Endothelial cell of umbilical vein (primary cell): ENCODE results near the gene WDR26.

Experiments used
- GATA2 ChIP-seq: IDR thresholded peaks from 2 replicates; pipeline ENCODE4 v1.7.0; 2011; ENCODE audit warnings: low read depth, mild to moderate bottlenecking, moderate library complexity, mixed read lengths, low read length; ENCODE audit not compliant: insufficient read length, insufficient read depth
- POLR2A ChIP-seq: IDR thresholded peaks from 2 replicates; pipeline ENCODE4 v1.6.1; 2012; ENCODE audit warnings: low read depth, mild to moderate bottlenecking, control low read depth, low read length
- POLR2AphosphoS5 ChIP-seq: IDR thresholded peaks from 2 replicates; pipeline ENCODE4 v1.6.1; 2012; ENCODE audit warnings: low read depth, mild to moderate bottlenecking, control low read depth, low read length, moderate library complexity; ENCODE audit not compliant: insufficient read depth
- TF ChIP-seq, protein P1 (sequence below), 2 donors: IDR thresholded peaks; 1 replicate in 1 of 2; 2 replicates in 1 of 2; pipeline ENCODE4 v1.5.1; 2011; ENCODE audit warnings: low read length in 2 of 2, mild to moderate bottlenecking in 2 of 2, moderate library complexity in 2 of 2, control low read depth in 1 of 2, inconsistent platforms in 1 of 2, low read depth in 1 of 2; ENCODE audit not compliant: insufficient read depth in 1 of 2; ENCODE audit errors: extremely low read depth in 1 of 2

DNA sequence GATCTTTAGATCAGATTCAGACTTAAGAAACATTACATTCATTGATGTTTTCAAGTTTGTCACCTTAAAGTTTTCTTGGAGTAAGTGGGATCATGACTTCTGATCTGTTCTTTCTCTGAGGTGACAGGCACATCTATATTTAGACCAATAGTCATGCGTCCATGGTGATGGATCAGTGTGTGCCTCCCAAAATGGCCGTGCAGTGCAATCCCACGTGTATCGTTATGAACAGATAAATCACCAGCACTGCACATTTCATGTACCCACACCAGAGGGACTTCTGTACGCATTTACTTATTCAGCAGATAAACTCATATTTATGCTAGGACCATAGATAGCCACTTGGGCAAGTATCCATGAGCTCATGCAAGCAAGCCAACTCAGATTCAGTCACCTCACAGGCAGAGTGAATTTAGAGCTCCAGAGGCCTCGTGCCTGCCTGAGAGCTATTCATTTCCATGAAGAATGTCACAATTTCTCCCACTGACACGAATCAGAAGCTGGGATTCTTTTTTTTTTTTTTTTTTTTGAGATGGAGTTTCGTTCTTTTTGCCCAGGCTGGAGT is 13.9 kb upstream of the WDR26 start:
- TF ChIP-seq POLR2A (no peak), GATA2 (no peak), POLR2AphosphoS5 (no peak)
- TF ChIP-seq, protein P1, sequence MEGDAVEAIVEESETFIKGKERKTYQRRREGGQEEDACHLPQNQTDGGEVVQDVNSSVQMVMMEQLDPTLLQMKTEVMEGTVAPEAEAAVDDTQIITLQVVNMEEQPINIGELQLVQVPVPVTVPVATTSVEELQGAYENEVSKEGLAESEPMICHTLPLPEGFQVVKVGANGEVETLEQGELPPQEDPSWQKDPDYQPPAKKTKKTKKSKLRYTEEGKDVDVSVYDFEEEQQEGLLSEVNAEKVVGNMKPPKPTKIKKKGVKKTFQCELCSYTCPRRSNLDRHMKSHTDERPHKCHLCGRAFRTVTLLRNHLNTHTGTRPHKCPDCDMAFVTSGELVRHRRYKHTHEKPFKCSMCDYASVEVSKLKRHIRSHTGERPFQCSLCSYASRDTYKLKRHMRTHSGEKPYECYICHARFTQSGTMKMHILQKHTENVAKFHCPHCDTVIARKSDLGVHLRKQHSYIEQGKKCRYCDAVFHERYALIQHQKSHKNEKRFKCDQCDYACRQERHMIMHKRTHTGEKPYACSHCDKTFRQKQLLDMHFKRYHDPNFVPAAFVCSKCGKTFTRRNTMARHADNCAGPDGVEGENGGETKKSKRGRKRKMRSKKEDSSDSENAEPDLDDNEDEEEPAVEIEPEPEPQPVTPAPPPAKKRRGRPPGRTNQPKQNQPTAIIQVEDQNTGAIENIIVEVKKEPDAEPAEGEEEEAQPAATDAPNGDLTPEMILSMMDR (IDR thresholded peaks at IDR 0.05; ENCODE audit: extremely low read depth in 1 of 2, insufficient read depth in 1 of 2, low read depth in 1 of 2, low read length in 2 of 2), result no peak
